TTC549 (cell line): ENCODE results near the gene TANGO2.
"Not testable (repeated sequence)": the region's sequence is repeated elsewhere in the genome, so short reads cannot be mapped to it uniquely, and the experiment has no call there.

Source experiments
- FAIRE-seq: peaks from 2 replicates; lab custom pipeline; 2012; peaks lifted over from hg19 to GRCh38; lab: Jason Lieb, UNC

The TANGO2 gene

DNA sequence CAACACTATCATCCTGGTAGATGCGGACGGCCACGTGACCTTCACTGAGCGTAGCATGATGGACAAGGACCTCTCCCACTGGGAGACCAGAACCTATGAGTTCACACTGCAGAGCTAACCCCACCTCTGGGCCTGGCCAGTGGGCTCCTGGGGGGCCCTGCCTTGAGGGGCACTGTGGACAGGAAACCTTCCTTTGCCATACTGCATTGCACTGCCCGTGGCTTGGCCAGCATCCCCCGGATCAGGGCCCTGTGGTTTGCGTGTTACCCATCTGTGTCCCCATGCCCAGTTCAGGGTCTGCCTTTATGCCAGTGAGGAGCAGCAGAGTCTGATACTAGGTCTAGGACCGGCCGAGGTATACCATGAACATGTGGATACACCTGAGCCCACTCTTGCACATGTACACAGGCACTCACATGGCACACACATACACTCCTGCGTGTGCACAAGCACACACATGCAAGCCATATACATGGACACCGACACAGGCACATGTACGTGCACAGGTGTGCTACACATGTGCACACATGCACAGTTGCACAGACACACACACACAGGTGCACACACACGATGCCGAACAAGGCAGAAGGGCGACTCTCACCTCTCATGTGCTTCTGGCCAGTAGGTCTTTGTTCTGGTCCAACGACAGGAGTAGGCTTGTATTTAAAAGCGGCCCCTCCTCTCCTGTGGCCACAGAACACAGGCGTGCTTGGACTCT lies 43.8 kb downstream of the TANGO2 start:
- FAIRE-seq: no peak

DNA sequence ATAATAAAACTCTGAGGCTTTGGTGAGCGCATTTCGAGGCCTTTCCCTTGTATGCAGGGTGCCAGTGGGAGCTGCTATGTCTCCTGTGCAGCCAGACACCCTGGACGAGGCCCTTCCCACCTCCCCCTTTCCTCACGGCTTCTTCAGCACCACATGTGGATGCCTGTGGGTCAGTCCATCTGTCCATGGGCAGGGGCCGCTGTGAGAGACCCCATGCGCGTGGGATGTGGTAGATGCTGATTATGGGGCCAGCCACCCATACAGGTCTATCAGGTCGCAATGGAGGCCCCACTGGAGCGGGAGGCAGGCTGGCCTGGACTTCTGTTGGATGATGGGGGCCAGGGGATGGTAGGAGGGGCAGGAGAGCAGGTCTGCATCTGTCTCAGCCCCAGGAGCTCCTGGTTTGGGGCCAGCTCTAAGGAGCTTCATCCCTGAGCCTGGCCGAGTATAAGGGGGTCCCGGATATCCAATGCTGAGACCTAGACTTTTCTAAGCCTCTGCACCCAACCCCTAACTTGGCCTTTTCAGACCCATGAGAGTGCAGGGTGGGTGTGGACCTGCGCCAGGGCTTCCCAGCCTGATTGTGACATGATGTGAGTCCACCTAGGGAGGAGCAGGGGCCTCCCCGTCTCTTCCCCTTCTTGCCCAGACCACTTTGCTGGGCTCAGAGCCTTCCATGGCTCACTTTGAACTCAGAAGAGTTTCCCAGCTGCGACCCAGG lies 45.1 kb downstream of the TANGO2 start:
- FAIRE-seq: no peak

DNA sequence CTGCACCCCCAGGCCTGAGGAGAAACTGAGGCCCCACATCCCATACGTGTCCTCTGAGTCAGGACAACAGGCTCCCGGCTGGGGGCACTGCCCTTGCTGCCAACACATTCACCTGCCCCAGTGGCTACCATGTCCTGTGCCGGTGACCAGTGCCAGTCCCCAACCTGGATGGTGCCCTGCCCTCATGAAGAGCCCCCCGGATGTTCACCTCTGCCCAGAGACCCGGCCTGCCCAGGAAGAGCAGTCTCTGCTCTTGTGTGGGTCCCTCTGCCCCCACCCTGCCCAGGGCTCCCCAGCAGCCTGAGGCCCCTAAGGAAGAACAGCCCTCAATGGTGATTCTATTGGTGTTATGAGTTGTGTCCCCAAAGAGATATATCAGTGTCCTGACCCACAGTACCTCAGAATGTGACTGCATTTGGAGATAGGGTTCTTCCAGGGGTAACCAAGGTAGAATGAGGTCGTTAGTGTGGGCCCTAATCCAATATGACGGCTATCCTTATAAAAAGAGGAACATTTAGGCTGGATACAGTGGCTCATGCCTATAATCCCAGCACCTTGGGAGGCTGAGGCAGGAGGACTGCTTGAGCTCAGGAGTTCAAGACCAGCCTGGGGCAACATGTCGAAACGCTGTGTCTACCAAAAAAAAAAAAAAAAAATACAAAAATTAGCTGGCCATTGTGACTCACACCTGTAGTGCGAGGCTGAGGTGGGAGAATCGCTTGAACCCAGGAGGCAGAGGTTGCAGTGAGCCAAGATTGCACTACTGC lies 45.9 kb downstream of the TANGO2 start:
- FAIRE-seq: no peak

DNA sequence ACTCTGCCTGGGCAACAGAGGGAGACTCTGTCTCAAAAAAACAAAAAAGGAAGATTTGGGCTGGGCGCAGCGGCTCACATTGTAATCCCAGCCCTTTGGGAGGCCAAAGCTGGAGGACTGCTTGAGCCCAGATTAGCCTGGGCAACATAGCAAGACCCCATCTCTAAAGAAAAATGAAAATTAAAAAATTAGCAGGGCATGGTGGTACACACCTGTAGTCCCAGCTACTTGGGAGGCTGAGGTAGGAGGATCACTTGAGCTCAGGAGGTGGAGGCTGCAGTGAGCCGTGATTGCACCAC lies 46.4 kb downstream of the TANGO2 start:
- FAIRE-seq: not testable (repeated sequence)

DNA sequence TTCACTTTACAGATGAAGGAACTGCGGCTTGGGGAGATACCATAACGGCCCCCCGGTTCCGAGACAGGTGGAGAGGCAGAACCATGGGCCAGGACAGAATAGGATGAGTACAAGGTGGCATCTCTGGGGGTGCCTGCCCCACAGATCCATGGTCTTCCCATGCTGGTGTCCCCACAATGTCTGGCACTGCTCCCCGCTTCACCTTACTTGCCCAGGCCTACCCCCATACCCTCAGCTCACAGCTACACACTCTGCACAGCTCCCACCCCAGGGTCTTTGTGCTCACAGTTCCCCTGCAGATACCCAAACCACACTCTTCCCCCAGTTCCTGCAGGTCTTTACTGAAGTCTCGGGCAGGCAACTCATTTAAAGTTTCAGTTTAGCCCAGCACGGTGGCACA lies 47.7 kb downstream of the TANGO2 start:
- FAIRE-seq: no peak

DNA sequence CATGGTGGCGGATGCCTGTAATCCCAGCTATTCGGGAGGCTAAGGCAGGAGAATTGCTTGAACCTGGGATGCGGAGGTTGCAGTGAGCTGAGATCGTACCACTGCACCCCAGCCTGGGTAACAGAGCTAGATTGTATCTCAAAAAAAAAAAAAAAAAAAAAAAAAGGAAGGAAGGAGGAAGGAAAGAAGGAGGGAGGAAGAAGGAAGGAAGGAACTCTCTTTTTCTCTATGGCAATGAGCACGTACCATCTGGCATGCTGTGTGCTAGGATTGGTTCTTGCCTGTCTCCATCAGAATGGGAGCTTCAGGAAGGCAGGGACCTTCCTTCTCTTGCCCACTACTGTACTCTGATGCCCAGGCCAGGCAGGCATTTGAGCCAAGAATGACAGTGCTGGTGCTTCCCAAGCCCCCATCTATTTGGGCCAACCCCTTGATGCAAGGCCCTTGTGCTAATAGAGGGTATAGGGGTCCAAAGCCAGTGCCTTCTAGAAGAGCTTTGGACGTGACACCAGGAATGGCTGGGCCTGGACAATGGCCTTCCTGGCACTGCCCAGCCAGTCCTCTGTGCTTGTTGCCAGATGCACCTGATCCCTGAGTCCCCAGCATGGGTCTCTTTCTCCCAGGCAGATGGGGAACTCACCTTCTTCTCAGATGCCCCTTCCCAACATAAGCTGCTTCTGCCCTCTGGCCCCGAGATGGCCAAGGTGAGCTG lies 48.6 kb downstream of the TANGO2 start:
- FAIRE-seq: no peak

DNA sequence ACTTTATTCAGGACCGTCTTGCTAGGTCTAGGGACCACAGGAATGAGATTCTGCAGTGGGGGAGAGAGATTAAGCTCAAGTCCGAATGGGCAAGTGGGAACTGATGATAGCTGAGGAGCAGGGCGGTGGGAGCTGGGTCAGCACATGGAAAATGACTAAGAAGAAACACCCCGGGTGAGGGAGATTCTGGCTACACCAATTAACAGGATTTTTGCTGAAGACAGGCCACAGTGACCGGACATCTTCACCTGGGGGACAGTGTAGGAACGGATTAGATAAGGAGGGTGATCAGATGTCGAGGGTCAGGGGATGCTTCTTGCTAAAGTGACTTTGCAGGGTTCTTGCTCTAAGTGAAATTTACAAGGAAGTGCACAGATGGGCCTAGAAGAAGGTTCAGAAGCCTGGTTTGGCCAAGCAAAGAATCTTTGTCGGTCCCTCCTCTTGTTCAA lies 50.6 kb downstream of the TANGO2 start:
- FAIRE-seq: no peak

DNA sequence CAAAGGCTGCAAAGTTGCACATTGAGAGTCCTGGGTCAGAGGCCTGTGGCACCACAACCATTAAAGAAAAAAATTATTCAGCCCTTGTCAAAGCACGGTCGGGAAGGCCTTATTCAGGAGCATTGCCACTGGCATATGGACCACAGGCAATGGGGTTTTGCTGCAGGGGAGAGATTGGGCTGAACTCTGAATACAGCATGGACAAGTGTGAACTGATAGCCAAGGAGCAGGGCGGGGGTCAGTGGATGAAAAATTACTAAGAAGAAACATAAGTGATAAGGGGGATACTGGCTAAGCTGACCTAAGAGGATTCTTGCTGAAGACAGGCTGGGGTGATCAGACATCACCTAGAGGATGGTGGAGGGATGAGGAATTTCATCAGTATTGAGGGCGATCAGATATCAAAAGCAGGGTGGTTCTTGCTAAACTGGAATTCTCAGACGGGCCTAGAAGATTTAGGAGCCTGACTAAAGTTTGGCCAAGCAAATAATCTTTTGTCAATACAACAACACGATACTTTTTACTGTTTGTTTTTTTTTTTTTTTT lies 55.8 kb downstream of the TANGO2 start:
- FAIRE-seq: no peak

DNA sequence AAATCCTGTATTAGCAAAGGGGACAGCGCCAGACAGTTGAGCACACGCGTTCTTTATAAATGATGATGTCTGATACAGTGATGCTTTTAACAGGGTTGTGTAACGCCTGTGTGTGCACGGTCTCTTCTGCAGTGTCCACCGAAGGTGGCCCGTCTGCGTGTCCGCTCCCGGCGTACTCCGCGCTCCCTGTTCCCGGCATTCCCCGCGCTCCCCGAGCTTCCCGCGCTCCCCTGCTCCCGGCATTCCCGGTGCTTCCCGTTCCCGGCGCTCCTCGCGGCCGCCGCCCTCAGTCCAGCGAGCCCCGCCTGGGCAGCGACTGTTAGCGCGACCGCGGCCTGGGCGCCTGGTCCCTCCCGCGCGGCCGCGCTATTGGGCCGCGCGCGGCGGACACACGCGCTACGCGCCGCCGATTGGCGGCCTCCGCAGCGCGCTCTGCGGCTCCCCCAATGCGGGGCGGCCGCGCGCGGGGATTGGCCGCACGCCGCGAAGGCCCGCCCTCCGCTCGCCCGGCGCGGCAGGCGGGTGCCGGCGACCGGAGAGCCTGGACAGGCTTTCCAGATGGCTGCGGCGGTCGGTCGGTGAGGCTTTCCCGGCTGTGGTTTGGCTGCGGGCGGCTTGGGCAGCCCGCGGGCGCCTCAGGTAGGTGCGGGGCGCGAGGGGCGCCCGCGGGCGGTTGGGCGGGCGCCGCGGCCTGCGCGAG lies 59.0 kb downstream of the TANGO2 start, which contains the start of gene DGCR8:
DGCR8 (plus strand) TSS at position 497 of the 700 bp plus-strand sequence. CDS start 5,723 bp downstream, outside the sequence.
- no peak for FAIRE-seq

DNA sequence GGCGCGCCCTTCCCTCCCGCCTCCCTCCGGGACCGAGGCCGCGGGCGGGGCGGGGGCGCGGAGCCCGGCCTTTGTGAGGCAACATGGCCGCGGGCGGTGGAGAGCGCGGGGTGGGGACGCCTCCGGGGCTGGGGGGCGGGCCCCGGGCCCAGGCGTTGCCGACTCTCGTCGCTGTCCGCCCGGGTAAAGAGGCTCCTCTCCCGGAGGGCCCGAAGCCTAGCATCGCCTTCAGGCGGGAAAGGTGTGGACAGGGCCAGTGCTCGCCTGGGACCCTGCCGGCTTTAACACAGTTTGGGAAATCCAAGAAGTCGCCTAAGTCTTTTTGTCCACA lies 59.5 kb downstream of the TANGO2 start:
- FAIRE-seq: no peak

DNA sequence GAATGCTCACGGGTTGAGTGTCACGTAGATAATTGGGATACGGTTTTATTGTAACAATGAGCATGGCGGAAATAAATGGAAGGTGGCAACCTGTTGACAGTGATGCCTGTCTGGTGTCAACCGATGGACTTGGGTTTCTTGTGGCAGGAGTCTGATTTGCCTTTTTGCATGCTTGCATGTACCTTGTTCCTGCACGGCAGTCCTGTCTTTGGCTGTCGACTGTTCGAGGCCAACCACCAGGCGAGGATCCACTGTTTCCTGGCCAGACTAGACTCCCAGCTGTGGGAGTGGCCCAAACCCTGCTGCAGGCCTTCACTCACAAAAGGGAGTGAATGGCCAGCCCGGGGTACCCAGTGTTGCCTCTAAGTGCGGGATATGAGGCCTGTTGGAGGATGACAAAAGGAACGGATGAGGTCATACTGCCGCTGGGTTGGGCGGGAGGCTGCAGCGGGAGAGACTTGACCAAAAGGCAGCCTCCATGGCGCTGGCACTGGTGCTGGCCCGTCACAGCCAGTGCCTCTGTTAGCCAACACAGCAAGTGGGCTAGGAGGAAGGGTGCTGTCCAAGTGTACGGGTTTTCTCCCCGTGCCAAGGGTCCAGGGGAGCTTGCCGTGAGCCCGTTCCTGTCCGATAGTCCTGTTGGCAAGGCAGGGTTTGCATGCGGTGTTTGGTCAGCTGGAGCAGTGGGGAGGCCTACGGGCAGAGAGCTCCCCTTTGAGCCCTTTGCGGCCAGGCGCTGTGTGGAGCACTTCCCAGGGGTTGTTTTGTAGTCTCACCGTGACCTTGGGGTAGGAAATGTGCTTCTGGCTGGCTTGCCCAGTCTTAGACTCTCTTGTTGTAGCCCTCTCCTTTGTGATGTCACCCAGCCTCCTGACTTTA lies 60.1 kb downstream of the TANGO2 start:
- FAIRE-seq: no peak

DNA sequence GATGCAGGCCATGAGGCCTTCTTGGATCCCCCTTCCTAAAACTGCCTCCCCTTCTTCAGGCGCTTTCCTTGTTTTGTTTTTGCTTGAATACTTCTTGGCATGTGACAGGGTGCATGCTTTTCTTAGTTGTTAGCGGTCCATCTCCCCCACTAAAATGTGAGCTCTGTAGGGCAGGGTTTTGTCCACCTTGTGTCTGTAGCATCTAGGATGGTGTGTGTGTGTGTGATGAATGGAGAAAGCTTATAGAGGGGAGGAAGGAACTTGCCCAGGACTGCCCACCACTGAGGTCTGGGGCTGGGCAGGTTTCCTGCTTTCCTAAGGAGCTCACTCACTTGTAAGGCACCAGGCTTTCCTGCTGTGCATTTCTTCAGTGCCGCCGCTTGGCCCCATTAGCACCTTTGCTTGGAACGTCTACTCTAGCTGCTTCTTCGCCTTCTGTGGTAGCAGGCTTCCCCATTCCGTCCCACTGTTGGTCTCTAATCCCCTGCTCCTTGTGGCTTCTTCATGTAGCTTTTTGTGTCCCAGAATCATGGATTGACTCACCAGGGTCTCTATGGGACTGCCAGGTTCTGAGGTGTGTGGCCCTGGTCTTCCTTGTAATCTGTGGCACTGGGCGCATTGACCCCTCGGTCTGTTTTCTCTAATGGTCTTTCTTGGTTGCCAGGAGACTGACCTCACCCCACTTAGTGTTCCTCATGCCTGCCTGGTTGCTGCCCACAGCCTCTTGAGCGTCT lies 62.4 kb downstream of the TANGO2 start:
- no peak for FAIRE-seq

DNA sequence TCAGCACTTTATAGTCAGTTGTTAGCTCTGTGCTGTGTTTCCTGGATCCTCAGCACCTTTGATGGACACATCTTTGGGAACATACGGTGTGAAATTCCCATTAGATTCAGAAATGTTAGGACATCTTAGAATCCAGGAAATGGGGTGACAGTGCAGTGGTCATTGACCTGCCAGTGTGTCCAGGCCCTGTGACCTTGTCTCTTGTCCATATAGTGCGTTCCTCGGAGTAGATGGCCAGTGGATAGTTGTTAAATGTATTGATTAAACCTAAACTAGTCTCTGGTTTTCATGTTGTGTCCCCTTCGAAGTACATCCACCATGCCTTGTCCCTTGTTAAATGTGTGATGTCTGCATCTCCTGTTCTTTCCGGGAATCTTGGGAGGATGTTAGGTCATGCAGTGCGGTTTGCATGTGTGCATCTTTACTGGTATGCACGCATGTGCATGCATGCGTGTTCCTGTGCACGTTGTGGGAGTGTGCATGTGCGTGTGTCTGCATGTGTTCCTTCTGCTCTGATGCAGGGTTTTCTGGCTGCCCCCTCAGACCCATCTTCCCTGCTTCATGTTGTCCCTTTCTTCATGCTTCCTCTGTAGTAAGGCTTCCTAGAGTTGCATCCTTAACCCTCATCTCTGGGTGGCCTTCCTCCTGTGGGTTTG lies 63.1 kb downstream of the TANGO2 start:
- FAIRE-seq: no peak

DNA sequence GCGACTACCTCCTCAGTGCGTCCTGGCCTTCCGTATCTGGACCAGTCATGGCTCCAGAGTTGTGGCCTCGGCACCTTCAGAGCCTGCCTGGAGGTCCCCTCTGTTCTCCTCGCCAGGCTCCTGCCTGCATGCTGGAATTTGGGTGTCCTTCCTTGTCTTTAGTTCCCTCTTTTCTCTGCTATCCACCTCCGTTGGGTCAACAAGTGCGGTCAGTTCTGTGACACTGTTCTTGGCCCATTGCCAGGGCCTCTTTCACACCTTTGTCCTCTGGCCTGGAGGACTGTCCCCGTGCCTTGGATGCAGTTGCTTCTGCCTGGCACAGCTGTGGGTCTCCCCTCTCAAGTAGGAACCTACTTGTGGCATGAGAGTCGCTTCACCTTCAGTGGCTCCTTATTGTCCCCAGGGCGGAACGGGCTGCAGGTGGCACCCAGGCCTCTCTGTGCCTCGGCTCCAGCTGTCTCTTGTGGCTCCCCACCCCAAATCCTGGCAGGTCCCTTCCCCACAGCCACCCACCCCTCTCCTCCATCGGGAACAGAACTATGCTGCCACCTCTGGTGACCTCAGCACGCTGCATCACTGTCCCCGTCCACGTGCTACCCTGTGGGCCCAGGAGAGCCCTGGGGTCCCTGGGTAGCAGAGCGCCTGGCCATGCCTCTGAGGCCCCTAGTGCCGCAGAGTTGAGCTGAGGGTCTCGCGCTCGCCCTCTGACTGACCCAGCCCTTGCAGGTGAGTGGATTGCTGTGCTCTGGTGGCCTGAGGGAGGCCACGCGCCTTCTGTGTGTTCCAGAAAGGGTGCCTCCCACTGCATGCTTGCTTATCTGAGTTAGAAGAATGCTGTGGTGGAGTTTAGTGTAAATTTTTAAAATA lies 63.9 kb downstream of the TANGO2 start:
- no peak for FAIRE-seq

DNA sequence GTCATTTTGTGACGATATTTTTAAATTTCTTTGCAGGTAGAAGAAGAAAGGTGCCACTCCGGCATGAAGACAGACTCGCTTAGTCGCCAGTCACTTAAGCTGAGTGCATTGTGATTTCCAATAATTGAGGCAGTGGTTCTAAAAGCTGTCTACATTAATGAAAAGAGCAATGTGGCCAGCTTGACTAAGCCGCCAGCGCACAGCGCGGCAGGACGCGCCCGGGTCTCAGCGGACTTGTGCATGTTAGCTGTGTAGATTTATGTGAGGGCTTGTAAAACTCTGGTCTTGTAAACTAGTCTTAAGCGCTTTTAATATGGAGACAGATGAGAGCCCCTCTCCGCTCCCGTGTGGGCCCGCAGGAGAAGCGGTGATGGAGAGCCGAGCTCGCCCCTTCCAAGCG lies 64.7 kb downstream of the TANGO2 start:
- FAIRE-seq: no peak

DNA sequence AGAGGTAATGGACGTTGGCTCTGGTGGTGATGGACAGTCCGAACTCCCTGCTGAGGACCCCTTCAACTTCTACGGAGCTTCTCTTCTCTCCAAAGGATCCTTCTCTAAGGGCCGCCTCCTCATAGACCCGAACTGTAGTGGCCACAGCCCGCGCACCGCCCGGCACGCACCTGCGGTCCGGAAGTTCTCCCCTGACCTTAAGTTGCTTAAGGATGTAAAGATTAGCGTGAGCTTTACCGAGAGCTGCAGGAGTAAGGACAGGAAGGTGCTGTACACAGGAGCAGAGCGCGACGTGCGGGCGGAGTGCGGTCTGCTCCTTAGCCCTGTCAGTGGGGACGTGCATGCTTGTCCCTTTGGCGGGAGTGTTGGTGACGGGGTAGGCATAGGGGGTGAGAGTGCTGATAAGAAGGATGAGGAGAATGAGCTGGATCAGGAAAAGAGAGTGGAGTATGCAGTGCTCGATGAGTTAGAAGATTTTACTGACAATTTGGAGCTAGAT lies 65.2 kb downstream of the TANGO2 start:
- FAIRE-seq: no peak

DNA sequence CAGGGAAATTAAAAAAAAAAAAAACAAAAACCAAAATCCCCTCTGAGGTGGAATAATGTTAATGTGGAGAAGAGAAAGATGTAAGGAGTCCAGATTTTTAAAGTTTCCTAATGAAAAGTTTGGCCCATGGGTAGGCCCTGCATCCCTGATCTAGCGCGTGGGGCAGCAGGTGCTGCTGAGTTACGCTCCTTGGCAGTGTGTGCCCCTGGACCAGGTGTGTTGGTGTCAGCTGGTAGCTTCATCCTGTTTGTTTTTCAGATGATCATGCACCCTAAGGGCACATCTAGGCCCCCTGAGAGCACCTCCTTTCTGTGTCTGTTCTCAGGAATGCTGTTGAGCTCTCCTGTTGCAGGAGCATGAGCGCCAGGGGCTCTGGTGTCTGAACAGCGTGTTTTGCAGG lies 65.9 kb downstream of the TANGO2 start:
- no peak for FAIRE-seq
